Upper lobe of left lung (tissue), 6 donors: ENCODE measurements around the gene RHOU. TPM values are rescaled to one million over a fixed set of nuclear protein-coding genes. Genes with fewer than 3 reads are reported as not detected.

Experiments used
- ATAC-seq, 2 donors: fragments of 200-7000 bp; cut with Tn5 transposase; one replicate each; pipeline ENCODE4 v1.9.1; 2022; ENCODE audit warnings: mild to moderate bottlenecking in 2 of 2, moderate library complexity in 2 of 2; ENCODE audit not compliant: low FRiP score in 2 of 2
- DNase-seq, 2 donors: peaks; one replicate each; pipeline ENCODE4 v3.0.0-alpha.2; 2019 to 2020
- H3K27ac ChIP-seq, 4 donors: fragments of 200-600 bp; sonication (generic); one replicate each; pipeline ENCODE4 v1.5.1; 2016 to 2019
- H3K27me3 ChIP-seq, 4 donors: fragments of 200-600 bp; sonication (generic); one replicate each; pipeline ENCODE4 v1.5.1; 2017 to 2019
- H3K36me3 ChIP-seq, 4 donors: fragments of 200-600 bp; sonication (generic); one replicate each; pipeline ENCODE4 v1.5.1; 2016 to 2019
- H3K4me1 ChIP-seq, 4 donors: fragments of 200-600 bp; sonication (generic); one replicate each; pipeline ENCODE4 v1.5.1; 2018 to 2019
- H3K4me3 ChIP-seq, 4 donors: fragments of 200-600 bp; sonication (generic); one replicate each; pipeline ENCODE4 v1.5.1; 2017 to 2019; ENCODE audit warnings: mild to moderate bottlenecking in 2 of 4, moderate library complexity in 1 of 4
- H3K9me3 ChIP-seq, 4 donors: fragments of 200-600 bp; sonication (generic); one replicate each; pipeline ENCODE4 v1.5.1; 2018 to 2019
- CTCF ChIP-seq, 6 experiments: fragments of 450-650 bp in 4 of 6; fragments of 200-600 bp in 2 of 6; sonication (generic) in 2 of 6; IDR thresholded peaks; one replicate each; pipeline ENCODE4 v1.5.1; 2016 to 2019; ENCODE audit warnings: antibody characterized with exemption in 6 of 6
- EP300 ChIP-seq, 4 donors: sonication (generic); formaldehyde crosslinking; IDR thresholded peaks; one replicate each; pipeline ENCODE4 v1.5.1; 2017; ENCODE audit warnings: antibody characterized with exemption in 4 of 4, control low read depth in 2 of 4
- POLR2A ChIP-seq, 4 donors: fragments of 450-650 bp; IDR thresholded peaks; one replicate each; pipeline ENCODE4 v1.5.1; 2016 to 2017; ENCODE audit warnings: antibody characterized with exemption in 4 of 4, mild to moderate bottlenecking in 2 of 4
- POLR2AphosphoS5 ChIP-seq, 2 donors: sonication (generic); formaldehyde crosslinking; IDR thresholded peaks; one replicate each; pipeline ENCODE4 v1.5.1; 2017; ENCODE audit warnings: antibody characterized with exemption in 2 of 2
- WGBS, 2 donors: methylation state at CpG; one replicate each; pipeline ENCODE4 v1.1.5; 2017 to 2018; 5-methylcytosine and 5-hydroxymethylcytosine counted together
- total RNA-seq, 6 donors: library from RNA; depleted of rRNA in 4 of 6; stranded (reverse); fragments of >200 nt in 4 of 6; gene quantifications; one replicate each; pipeline versions ENCODE4 v1.1.0 to v1.2.1, GENCODE V29; 2016 to 2021
- donor health status: DM: no; HTN: no; CAD: no; lungs with moderate emphysema.
- donor health status: DM: no; HTN: yes; CAD: no; lungs with severe emphysema.

RHOU gene
- total RNA-seq, 6 donors from 2014 or later = 11.0 to 44.9 (median 18.7) TPM

- no peak for DNase-seq
- Histone ChIP-seq H3K4me1 (no peaks in the 10 kb centered on the region), H3K4me3 (no peak overlapping the region), H3K27me3 (peaks cover 0 to 1% (median 0%) of the 10 kb centered on the region in 4 donors), H3K36me3 (peaks cover 0 to 5% (median 0%) of the 10 kb centered on the region in 4 donors), H3K27ac (no peak overlapping the region), H3K9me3 (no peaks in the 10 kb centered on the region)
- no peak for ATAC-seq
- WGBS, 2 donors = 89 to 99% methylated on average over 10 of the region's 10 CpGs
- no peak for TF ChIP-seq POLR2A (IDR thresholded peaks at IDR 0.05)
Measured at GRCh38 chr1:228750915-228751314, 15.6 kb downstream of the RHOU start.

- no peak overlapping the region for H3K4me3 ChIP-seq
- DNase-seq = no peak
- no peaks in the 10 kb centered on the region for H3K4me1 ChIP-seq
- no peaks in the 10 kb centered on the region for H3K9me3 ChIP-seq
- ATAC-seq = no peak
- 80 to 87% methylated on average over 3 of the region's 3 CpGs for WGBS, 2 donors
- peaks cover 0 to 1% (median 0%) of the 10 kb centered on the region in 4 donors for H3K27me3 ChIP-seq
- H3K36me3 ChIP-seq = peaks cover 0 to under 1% (median 0%) of the 10 kb centered on the region in 4 donors
- TF ChIP-seq POLR2A (IDR thresholded peaks at IDR 0.05) (no peak), EP300 (IDR thresholded peaks at IDR 0.05) (no peak), POLR2AphosphoS5 (IDR thresholded peaks at IDR 0.05) (no peak), CTCF (IDR thresholded peaks at IDR 0.05) (no peak)
- no peak overlapping the region for H3K27ac ChIP-seq
Measured at GRCh38 chr1:228751360-228752098, 16.2 kb downstream of the RHOU start.

- no peaks in the 10 kb centered on the region for H3K4me1 ChIP-seq
- ATAC-seq = no peak
- H3K27ac ChIP-seq = no peak overlapping the region
- TF ChIP-seq POLR2AphosphoS5 (IDR thresholded peaks at IDR 0.05) (no peak), EP300 (IDR thresholded peaks at IDR 0.05) (no peak), CTCF (IDR thresholded peaks at IDR 0.05) (no peak), POLR2A (IDR thresholded peaks at IDR 0.05) (no peak)
- no peaks in the 10 kb centered on the region for H3K9me3 ChIP-seq
- no peaks in the 10 kb centered on the region for H3K36me3 ChIP-seq
- no peak for DNase-seq
- no peak overlapping the region for H3K4me3 ChIP-seq
- WGBS, 2 donors = 74 to 87% methylated on average over 6 of the region's 6 CpGs
- peaks cover 0 to 1% (median 0%) of the 10 kb centered on the region in 4 donors for H3K27me3 ChIP-seq
Measured at GRCh38 chr1:228752258-228752657, 17.0 kb downstream of the RHOU start.

GRCh38 chr1:228752675-228753265 is 17.5 kb downstream of the RHOU start:
- TF ChIP-seq POLR2A (IDR thresholded peaks at IDR 0.05) = no peak
- no peak for TF ChIP-seq EP300 (IDR thresholded peaks at IDR 0.05)
- TF ChIP-seq POLR2AphosphoS5 (IDR thresholded peaks at IDR 0.05) = no peak
- TF ChIP-seq CTCF (IDR thresholded peaks at IDR 0.05) = no peak
- 78 to 81% methylated on average over 5 of the region's 5 CpGs for WGBS, 2 donors
- Histone ChIP-seq H3K9me3 (no peaks in the 10 kb centered on the region), H3K27me3 (peaks cover 0 to 1% (median 0%) of the 10 kb centered on the region in 4 donors), H3K27ac (no peak overlapping the region), H3K4me1 (no peaks in the 10 kb centered on the region), H3K36me3 (no peaks in the 10 kb centered on the region), H3K4me3 (no peak overlapping the region)
- no peak for ATAC-seq
- no peak for DNase-seq

- TF ChIP-seq POLR2AphosphoS5 (IDR thresholded peaks at IDR 0.05) (no peak), POLR2A (IDR thresholded peaks at IDR 0.05) (no peak)
- 38 to 56% methylated on average over 1 of the region's 1 CpG for WGBS, 2 donors
- ATAC-seq = no peak
- Histone ChIP-seq H3K9me3 (no peaks in the 10 kb centered on the region), H3K27ac (no peak overlapping the region), H3K27me3 (peaks cover 0 to 1% (median 0%) of the 10 kb centered on the region in 4 donors), H3K36me3 (no peaks in the 10 kb centered on the region), H3K4me3 (no peak overlapping the region), H3K4me1 (no peaks in the 10 kb centered on the region)
- DNase-seq = no peak
Measured at GRCh38 chr1:228753287-228753686, 18.0 kb downstream of the RHOU start.
